D721Med (cell line): ENCODE measurements around the gene CLIC6.
"Not testable (repeated sequence)": the region's sequence is repeated elsewhere in the genome, so short reads cannot be mapped to it uniquely, and the experiment has no call there.

Experiments
- DNase-seq: peaks from one replicate; pipeline ENCODE4 v3.0.0; 2011; ENCODE audit warnings: low spot score; ENCODE audit not compliant: insufficient read length
- FAIRE-seq: peaks from 2 replicates; lab custom pipeline; 2011; peaks lifted over from hg19 to GRCh38; lab: Jason Lieb, UNC
- CTCF ChIP-seq: IDR thresholded peaks from 2 replicates; pipeline ENCODE4 v1.5.1; 2012; ENCODE audit warnings: mild to moderate bottlenecking, control low read depth; ENCODE audit not compliant: insufficient read depth; ENCODE audit errors: missing control alignments

Gene CLIC6

DNA sequence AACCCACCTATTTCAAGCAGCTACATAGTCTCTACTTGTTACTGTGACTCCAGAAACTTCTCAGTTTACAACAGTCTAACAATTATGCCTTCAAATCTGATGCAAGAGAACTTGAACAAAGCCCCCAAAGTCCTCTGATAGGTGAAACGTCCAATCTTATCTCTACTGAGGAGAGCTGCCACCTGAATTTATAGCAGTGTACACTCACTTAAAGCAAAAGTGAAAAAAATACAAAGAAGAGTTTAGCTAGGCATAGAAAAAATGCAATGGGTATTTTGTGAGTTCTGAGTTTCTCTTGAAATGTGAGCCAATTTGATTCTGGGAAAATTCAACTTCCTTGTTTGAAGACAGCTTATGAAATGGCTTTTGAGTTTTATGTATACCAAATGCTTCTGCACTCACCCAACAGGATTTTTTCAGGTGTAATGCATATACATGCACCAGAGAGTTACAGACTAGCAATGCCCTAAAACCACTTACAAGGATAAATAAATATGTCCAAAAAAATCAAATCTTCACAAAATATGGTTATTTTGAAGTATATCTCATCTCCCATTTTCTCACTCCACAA lies 17.8 kb upstream of the CLIC6 start:
- DNase-seq (no peak), FAIRE-seq (no peak)
- no peak for TF ChIP-seq CTCF

- no peak for FAIRE-seq
Observed at GRCh38 chr21:34651642-34652041, 17.2 kb upstream of the CLIC6 start.

GRCh38 chr21:34653522-34653921 lies 15.3 kb upstream of the CLIC6 start:
- no peak for TF ChIP-seq CTCF
- FAIRE-seq (no peak), DNase-seq (no peak)

More at GRCh38 chr21:34651642-34652041, 17.2 kb upstream of the CLIC6 start:
- DNase-seq, result no peak
- no peak for TF ChIP-seq CTCF

DNA sequence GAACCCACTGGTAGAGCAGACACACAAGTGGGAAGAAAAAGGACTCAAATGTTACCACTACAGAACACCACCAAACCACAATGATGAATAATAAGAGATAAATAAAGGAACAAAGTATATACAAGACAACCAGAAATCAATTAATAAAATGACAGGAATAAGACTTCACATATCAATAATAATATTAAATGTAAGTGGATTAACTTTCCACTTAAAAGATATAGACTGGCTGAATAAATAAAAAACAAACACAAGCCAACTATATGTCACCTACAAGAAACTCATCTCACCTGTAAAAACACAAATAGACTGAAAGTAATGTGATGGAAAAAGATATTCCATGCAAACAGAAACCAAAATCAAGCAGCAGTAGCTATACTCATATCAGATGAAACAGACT lies 6.9 kb upstream of the CLIC6 start:
- TF ChIP-seq CTCF, result no peak
- no peak for DNase-seq
- no peak for FAIRE-seq

DNA sequence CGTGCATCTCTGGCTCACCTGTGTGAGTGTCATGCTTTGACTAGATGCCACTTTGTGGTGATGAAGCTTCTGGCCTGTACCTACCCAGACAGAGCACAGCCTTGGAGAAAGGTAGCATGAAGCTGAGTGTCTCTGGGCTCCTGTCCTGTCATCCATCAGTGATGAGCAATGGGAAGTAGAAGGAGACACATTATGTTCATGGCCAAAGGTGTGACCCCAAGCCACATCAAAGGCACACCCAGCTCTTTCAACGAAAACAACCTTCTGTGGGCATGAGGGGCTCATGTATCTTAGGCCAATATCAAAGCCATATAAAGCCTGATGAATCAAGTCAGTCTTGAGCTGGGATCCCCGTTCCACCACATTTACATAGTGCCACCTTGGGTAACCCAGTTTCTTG lies 1.0 kb upstream of the CLIC6 start:
- DNase-seq (no peak), FAIRE-seq (no peak)
- no peak for TF ChIP-seq CTCF

DNA sequence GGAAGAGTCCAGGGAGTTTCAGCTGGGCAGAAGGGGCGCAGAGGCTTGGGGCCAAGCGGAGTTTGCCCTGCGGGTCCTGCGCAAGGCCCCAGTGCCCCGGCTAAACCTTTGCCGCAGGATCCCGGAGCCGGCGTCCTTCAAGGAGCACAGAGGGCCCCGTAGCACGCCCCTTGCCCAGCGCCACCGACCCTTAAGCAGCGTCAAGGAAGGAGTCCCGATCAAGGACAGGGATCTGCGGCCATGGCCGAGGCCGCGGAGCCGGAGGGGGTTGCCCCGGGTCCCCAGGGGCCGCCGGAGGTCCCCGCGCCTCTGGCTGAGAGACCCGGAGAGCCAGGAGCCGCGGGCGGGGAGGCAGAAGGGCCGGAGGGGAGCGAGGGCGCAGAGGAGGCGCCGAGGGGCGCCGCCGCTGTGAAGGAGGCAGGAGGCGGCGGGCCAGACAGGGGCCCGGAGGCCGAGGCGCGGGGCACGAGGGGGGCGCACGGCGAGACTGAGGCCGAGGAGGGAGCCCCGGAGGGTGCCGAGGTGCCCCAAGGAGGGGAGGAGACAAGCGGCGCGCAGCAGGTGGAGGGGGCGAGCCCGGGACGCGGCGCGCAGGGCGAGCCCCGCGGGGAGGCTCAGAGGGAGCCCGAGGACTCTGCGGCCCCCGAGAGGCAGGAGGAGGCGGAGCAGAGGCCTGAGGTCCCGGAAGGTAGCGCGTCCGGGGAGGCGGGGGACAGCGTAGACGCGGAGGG lies 520 bp downstream of the CLIC6 start:
- no peak for FAIRE-seq
- TF ChIP-seq CTCF, result no peak
- no peak for DNase-seq

- FAIRE-seq, DNase-seq: not testable (repeated sequence)
Observed at GRCh38 chr21:34669880-34670219, 1.1 kb downstream of the CLIC6 start.
